NCI-H128 (cell line): ENCODE results near the gene KRT84.

ENCODE experiments used
- DNase-seq: peaks from one replicate; lab custom pipeline; 2025; ENCODE audit not compliant: unreplicated experiment; lab: John Stamatoyannopoulos, UW

KRT84 gene

GRCh38 chr12:52389313-52390207, 4.1 kb upstream of the KRT84 start:
- no peak for DNase-seq

- no peak for DNase-seq
Observed at GRCh38 chr12:52387859-52388258, 2.4 kb upstream of the KRT84 start.

GRCh38 chr12:52383331-52383730, 2.1 kb downstream of the KRT84 start:
- no peak for DNase-seq

- DNase-seq: no peak
Observed at GRCh38 chr12:52382854-52383253, 2.6 kb downstream of the KRT84 start.

GRCh38 chr12:52381206-52381605, 4.2 kb downstream of the KRT84 start:
- no peak for DNase-seq

- no peak for DNase-seq
Observed at GRCh38 chr12:52380271-52380694, 5.2 kb downstream of the KRT84 start.

- DNase-seq: no peak
Observed at GRCh38 chr12:52379536-52379935, 5.9 kb downstream of the KRT84 start.

- no peak for DNase-seq
Observed at GRCh38 chr12:52378091-52378490, 7.4 kb downstream of the KRT84 start.

- no peak for DNase-seq
Observed at GRCh38 chr12:52377266-52377665, 8.2 kb downstream of the KRT84 start.

GRCh38 chr12:52372216-52373154, 13.0 kb downstream of the KRT84 start:
- DNase-seq: peak; percentile 74

GRCh38 chr12:52371716-52372115, 13.7 kb downstream of the KRT84 start:
- DNase-seq: no peak

GRCh38 chr12:52370926-52371608, 14.4 kb downstream of the KRT84 start:
- DNase-seq: no peak

GRCh38 chr12:52369809-52370208, 15.6 kb downstream of the KRT84 start:
- DNase-seq: no peak

- DNase-seq: no peak
Observed at GRCh38 chr12:52369211-52369610, 16.2 kb downstream of the KRT84 start.

GRCh38 chr12:52368508-52368907, 16.9 kb downstream of the KRT84 start:
- DNase-seq: no peak

- no peak for DNase-seq
Observed at GRCh38 chr12:52367876-52368275, 17.6 kb downstream of the KRT84 start.

GRCh38 chr12:52366738-52367485, 18.5 kb downstream of the KRT84 start, which contains the start of gene KRT85:
TSS of gene KRT85 (minus strand) at chr12:52367481. CDS start at chr12:52367405, 76 bp downstream.
- no peak for DNase-seq

GRCh38 chr12:52364901-52365489, 20.5 kb downstream of the KRT84 start:
- DNase-seq: no peak

GRCh38 chr12:52364061-52364460, 21.4 kb downstream of the KRT84 start:
- no peak for DNase-seq

GRCh38 chr12:52363111-52363679, 22.3 kb downstream of the KRT84 start:
- DNase-seq: no peak
